Transverse colon (tissue), 4 donors: ENCODE results near the gene ARL4A. TPM values are rescaled to one million over a fixed set of nuclear protein-coding genes. Genes with fewer than 3 reads are reported as not detected.

Experiments used
- DNase-seq: peaks from one replicate; pipeline ENCODE4 v3.0.0-alpha.2; 2019
- H3K27ac ChIP-seq, 4 donors: fragments of 200-600 bp; sonication (generic); 2 replicates each; pipeline ENCODE4 v1.5.1; 2016 to 2018; ENCODE audit warnings: inconsistent platforms in 4 of 4
- H3K27me3 ChIP-seq: fragments of 200-600 bp; sonication (generic); 2 replicates; pipeline ENCODE4 v1.5.1; 2017; ENCODE audit warnings: inconsistent platforms
- H3K36me3 ChIP-seq, 4 donors: fragments of 200-600 bp; sonication (generic); 2 replicates each; pipeline ENCODE4 v1.5.1; 2017 to 2019; ENCODE audit warnings: inconsistent platforms in 4 of 4
- H3K4me1 ChIP-seq, 4 donors: fragments of 200-600 bp; sonication (generic); 2 replicates each; pipeline ENCODE4 v1.5.1; 2017 to 2020; ENCODE audit warnings: inconsistent platforms in 4 of 4
- H3K4me3 ChIP-seq, 4 donors: fragments of 200-600 bp; sonication (generic); 1 replicate in 1 of 4; 2 replicates in 3 of 4; pipeline versions ENCODE4 v1.5.1 to v1.6.1; 2017 to 2019; ENCODE audit warnings: inconsistent platforms in 4 of 4
- H3K9me3 ChIP-seq, 2 donors: fragments of 200-600 bp; sonication (generic); 2 replicates each; pipeline ENCODE4 v1.5.1; 2017 to 2019; ENCODE audit warnings: inconsistent platforms in 2 of 2
- CTCF ChIP-seq, 5 experiments: fragments of 200-600 bp in 3 of 5; fragments of 450-650 bp in 2 of 5; sonication (generic) in 3 of 5; IDR thresholded peaks; 1 replicate in 2 of 5; 2 replicates in 3 of 5; pipeline ENCODE4 v1.5.1; 2016 to 2017; ENCODE audit warnings: antibody characterized with exemption in 5 of 5, inconsistent platforms in 3 of 5, mild to moderate bottlenecking in 2 of 5, moderate library complexity in 1 of 5
- EP300 ChIP-seq: sonication (generic); formaldehyde crosslinking; IDR thresholded peaks from one replicate; pipeline ENCODE4 v1.6.1; 2017; ENCODE audit warnings: antibody characterized with exemption, low read depth
- POLR2A ChIP-seq: fragments of 450-650 bp; IDR thresholded peaks from one replicate; pipeline ENCODE4 v1.6.1; 2016; ENCODE audit warnings: antibody characterized with exemption, mild to moderate bottlenecking, moderate library complexity
- POLR2AphosphoS5 ChIP-seq, 3 donors: sonication (generic); formaldehyde crosslinking; IDR thresholded peaks; one replicate each; pipeline ENCODE4 v1.6.1; 2016; ENCODE audit warnings: antibody characterized with exemption in 3 of 3
- WGBS, 2 donors: methylation state at CpG; one replicate each; pipeline ENCODE4 v1.1.5; 2018; ENCODE audit warnings: low coverage in 1 of 2; 5-methylcytosine and 5-hydroxymethylcytosine counted together
- in situ Hi-C, 4 donors: fragments of 200-750 bp; cut with MboI; loops; one replicate each; pipeline versions ENCODE4 v1.15.0 to v1.15.1; 2017; ENCODE audit warnings: low sequenced_read_pairs in 3 of 4, low pct_ligation_motif_present in 1 of 4, low pct_unique_long_range_greater_than_20kb in 1 of 4
- intact Hi-C: fragments of 100-400 bp; cut with DNase I; formaldehyde crosslinking; loops from one replicate; pipeline ENCODE4 v1.15.1; 2023; ENCODE audit warnings: low total_unique reads
- total RNA-seq, 4 donors: library from RNA; depleted of rRNA; stranded (reverse); fragments of >200 nt; gene quantifications; one replicate each; pipeline ENCODE4 v1.1.0, GENCODE V29; 2016

The ARL4A gene
- total RNA-seq, 4 donors from 2014 or later: 10.5 to 135 (median 74.9) TPM

GRCh38 chr7:12731775-12732174 lies 44.3 kb downstream of the ARL4A start:
- Histone ChIP-seq H3K4me3 (no peak overlapping the region), H3K4me1 (peaks cover 0 to 12% (median 0%) of the 10 kb centered on the region in 4 donors), H3K27ac (no peak overlapping the region), H3K9me3 (no peaks in the 10 kb centered on the region), H3K27me3 (no peaks in the 10 kb centered on the region), H3K36me3 (no peaks in the 10 kb centered on the region)
- in situ Hi-C loops: no loop called here
- TF ChIP-seq EP300 (no peak), POLR2AphosphoS5 (IDR thresholded peaks at IDR 0.05) (no peak)
- intact Hi-C loops: no loop called here
- 85 to 90% methylated on average over 2 of the region's 2 CpGs for WGBS, 2 donors
- no peak for DNase-seq

- Histone ChIP-seq H3K27ac (no peak overlapping the region), H3K27me3 (no peaks in the 10 kb centered on the region), H3K36me3 (no peaks in the 10 kb centered on the region), H3K9me3 (no peaks in the 10 kb centered on the region), H3K4me3 (no peak overlapping the region), H3K4me1 (peaks cover 0 to 12% (median 0%) of the 10 kb centered on the region in 4 donors)
- intact Hi-C loops (no loop called here), in situ Hi-C loops (no loop called here)
- TF ChIP-seq CTCF (IDR thresholded peaks at IDR 0.05) (no peak), EP300 (no peak), POLR2A (no peak), POLR2AphosphoS5 (IDR thresholded peaks at IDR 0.05) (no peak)
- 95 to 100% methylated on average over 1 of the region's 1 CpG for WGBS, 2 donors
- no peak for DNase-seq
Measured at GRCh38 chr7:12732428-12732827, 45.0 kb downstream of the ARL4A start.

DNA sequence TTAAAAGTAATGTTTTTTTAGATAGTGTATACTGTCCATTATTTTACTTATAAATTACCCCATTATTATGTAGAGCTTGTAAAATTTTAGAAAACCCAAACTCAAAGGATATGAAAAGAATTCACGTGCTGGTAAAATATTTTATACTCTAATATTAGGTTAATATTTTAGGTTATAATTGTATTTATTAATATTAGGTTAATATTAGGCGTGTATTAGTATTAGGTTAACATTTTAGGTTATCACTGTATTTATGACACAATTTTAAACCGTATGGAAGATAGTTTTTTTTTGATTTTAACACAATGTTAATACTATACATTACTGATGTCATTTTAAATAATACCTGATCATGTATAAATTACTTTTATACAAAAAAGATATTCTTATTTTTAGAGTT lies 48.5 kb downstream of the ARL4A start:
- DNase-seq: no peak
- in situ Hi-C loops (no loop called here), intact Hi-C loops (no loop called here)
- H3K4me1 ChIP-seq: peaks cover 0 to 4% (median 0%) of the 10 kb centered on the region in 4 donors
- H3K27me3 ChIP-seq: no peaks in the 10 kb centered on the region
- H3K36me3 ChIP-seq: no peaks in the 10 kb centered on the region
- TF ChIP-seq POLR2AphosphoS5 (IDR thresholded peaks at IDR 0.05): no peak
- TF ChIP-seq EP300: no peak
- TF ChIP-seq CTCF (IDR thresholded peaks at IDR 0.05): no peak
- TF ChIP-seq POLR2A: no peak
- no peak overlapping the region for H3K27ac ChIP-seq
- WGBS, 2 donors: 61 to 70% methylated on average over 3 of the region's 3 CpGs
- H3K4me3 ChIP-seq: no peak overlapping the region
- no peaks in the 10 kb centered on the region for H3K9me3 ChIP-seq

DNA sequence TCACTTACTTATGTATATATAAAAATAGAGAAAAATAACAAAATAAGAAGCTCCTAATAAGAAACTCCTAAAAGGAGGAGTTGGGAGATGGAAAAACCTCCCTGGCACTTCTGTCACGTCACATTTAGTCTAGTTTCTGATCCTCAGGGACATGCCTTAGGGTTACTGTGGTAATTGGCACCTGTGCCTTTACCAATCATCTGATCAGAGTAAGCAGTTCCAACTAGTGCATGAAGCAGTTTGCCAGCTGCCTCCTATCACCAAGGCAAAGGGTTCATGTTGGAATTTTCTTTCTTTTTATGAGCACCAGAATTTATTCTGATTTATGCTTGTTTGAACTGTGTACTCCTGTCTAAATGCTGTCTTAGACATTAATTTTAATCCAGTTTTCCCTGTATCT lies 49.9 kb downstream of the ARL4A start:
- Histone ChIP-seq H3K27ac (no peak overlapping the region), H3K27me3 (no peaks in the 10 kb centered on the region), H3K4me1 (no peaks in the 10 kb centered on the region), H3K9me3 (no peaks in the 10 kb centered on the region), H3K4me3 (no peak overlapping the region), H3K36me3 (no peaks in the 10 kb centered on the region)
- DNase-seq: no peak
- 58 to 64% methylated on average over 1 of the region's 1 CpG for WGBS, 2 donors
- TF ChIP-seq CTCF (IDR thresholded peaks at IDR 0.05) (no peak), POLR2A (no peak), POLR2AphosphoS5 (IDR thresholded peaks at IDR 0.05) (no peak), EP300 (no peak)
- in situ Hi-C loops: no loop called here
- intact Hi-C loops: no loop called here

DNA sequence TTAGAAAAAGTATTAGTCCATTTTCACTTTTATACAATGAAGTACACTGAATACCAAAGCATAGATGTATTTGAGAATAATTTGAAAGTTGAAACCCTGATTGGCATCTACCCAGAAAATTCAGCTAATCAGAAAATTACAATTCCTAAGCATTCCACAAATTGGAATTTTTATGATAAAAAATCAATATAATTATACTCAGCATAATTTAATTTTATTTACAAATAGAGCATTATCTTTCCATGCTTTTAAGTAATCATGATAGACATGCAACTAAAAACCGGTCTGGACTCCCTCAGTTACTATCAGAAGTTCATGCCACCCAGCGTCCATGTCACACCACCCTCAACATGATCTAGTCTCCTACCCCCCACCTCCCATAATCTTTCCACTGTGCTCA lies 50.4 kb downstream of the ARL4A start:
- WGBS, 2 donors: 83 to 92% methylated on average over 2 of the region's 2 CpGs
- no peak for TF ChIP-seq POLR2A
- no peak for TF ChIP-seq EP300
- no peak for TF ChIP-seq POLR2AphosphoS5 (IDR thresholded peaks at IDR 0.05)
- TF ChIP-seq CTCF (IDR thresholded peaks at IDR 0.05): no peak
- no peaks in the 10 kb centered on the region for H3K27me3 ChIP-seq
- no peak overlapping the region for H3K4me3 ChIP-seq
- in situ Hi-C loops (no loop called here), intact Hi-C loops (no loop called here)
- no peak for DNase-seq
- H3K36me3 ChIP-seq: no peaks in the 10 kb centered on the region
- H3K27ac ChIP-seq: no peak overlapping the region
- no peaks in the 10 kb centered on the region for H3K9me3 ChIP-seq
- H3K4me1 ChIP-seq: no peaks in the 10 kb centered on the region
